ENCODE results near the gene PLA2G2E.

Gene PLA2G2E

DNA sequence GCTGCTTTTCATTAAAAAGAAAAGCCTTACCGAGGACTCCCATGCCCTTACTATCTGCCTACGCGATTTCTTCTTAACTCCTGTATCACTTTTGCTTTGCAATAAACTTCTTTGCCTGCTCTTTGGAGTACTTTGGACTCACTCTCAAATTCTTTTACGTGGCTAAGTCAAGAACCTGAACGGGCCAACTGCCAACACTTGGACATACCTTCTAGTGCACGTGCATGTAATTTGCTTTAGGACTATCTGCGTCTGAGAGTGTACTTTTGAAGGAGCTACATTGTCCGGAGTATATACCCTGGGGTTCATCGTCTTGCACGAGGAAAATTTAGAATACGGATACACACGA is 44.8 kb downstream of the PLA2G2E start:
- H4K12ac ChIP-seq (ENCODE audit: low read depth, low read length): no peak overlapping the region
- no peak overlapping the region for H3K4ac ChIP-seq (ENCODE audit: low read depth, low read length)
- peaks cover 10% of the 10 kb centered on the region for H3K79me2 ChIP-seq (ENCODE audit: control insufficient read depth, insufficient read depth, low read length, poor library complexity)
- H2BK5ac ChIP-seq (ENCODE audit: low read depth, low read length, poor library complexity): no peak overlapping the region
- H3K9ac ChIP-seq (ENCODE audit: low read length): no peak overlapping the region
- H2AK5ac ChIP-seq (ENCODE audit: low read length): no peak overlapping the region
- no peaks in the 10 kb centered on the region for H3K9me3 ChIP-seq (ENCODE audit: insufficient read depth, low read depth, low read length)
- no peak overlapping the region for H4K8ac ChIP-seq (ENCODE audit: low read depth, low read length)
- no CpG with 5 or more reads among the region's 12 CpGs for WGBS (ENCODE audit: extremely low coverage, insufficient coverage, insufficient read length)
- DNase-seq: peak in 1 of 2 donors; percentile 8
- H2AFZ ChIP-seq (ENCODE audit: insufficient read depth, low read length, poor library complexity): no peak overlapping the region
- no peak overlapping the region for H3K4me3 ChIP-seq (ENCODE audit: low read depth, low read length)
- H3K27ac ChIP-seq (ENCODE audit: low read depth, low read length): no peak overlapping the region
- H3K18ac ChIP-seq (ENCODE audit: low read length): no peak overlapping the region
- peaks cover 3 to 6% of the 10 kb centered on the region in 2 experiments for H3K4me1 ChIP-seq (ENCODE audit: control insufficient read depth in 1 of 2, insufficient read depth in 2 of 2, low read length in 2 of 2)
- no peak overlapping the region for H2BK120ac ChIP-seq (ENCODE audit: insufficient read depth, low read length, poor library complexity)
- H3K23ac ChIP-seq (ENCODE audit: low read length): no peak overlapping the region
- H3K4me2 ChIP-seq (ENCODE audit: low read length): no peak overlapping the region
- no peaks in the 10 kb centered on the region for H3K36me3 ChIP-seq (ENCODE audit: control insufficient read depth in 1 of 2, insufficient read depth in 2 of 2, low read length in 2 of 2)
- H3K14ac ChIP-seq (ENCODE audit: low read length): no peak overlapping the region
- no peak overlapping the region for H4K91ac ChIP-seq (ENCODE audit: low read depth, low read length)
- no peaks in the 10 kb centered on the region for H3K27me3 ChIP-seq (ENCODE audit: insufficient read depth, low read length)
- H2BK12ac ChIP-seq (ENCODE audit: low read length): no peak overlapping the region
- peaks cover 8% of the 10 kb centered on the region for H3K79me1 ChIP-seq (ENCODE audit: low read length)

DNA sequence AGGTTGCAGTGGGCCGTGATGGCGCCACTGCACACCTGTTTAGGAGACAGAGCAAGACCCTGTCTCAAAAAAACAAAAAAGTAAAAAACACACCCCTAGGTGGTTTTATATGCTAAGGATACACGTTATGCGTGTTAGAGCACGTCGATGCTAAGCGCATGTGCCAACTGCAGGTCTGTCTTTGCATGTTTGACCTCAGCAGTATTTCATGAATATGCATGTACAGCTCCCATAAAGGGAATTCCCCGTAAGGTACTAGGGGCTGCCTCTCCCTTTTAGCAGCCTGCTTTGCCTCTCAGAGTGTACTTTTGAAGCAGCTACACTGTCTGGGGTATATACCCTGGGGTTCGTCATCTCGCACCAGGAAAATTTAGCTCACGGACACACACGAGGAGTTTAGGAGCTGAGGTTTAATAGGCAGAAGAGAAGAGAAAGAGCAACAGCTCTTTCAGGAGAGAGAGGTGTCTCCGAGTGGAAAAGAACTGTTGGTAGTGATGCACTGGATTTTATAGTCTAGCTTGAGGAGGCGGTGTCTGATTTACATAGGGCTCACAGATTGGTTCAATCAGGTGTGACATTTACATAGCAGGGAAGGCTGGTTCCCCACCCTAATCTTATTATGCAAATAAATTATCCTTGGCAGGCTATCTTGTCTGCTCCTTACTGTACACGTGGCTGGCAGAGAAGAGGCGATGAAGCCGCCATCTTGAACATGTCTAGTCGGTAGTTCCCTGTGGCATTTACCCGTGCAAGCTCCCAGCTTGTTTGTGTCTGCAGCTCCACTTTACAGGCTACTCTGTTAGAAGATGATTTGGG is 45.4 kb downstream of the PLA2G2E start:
- Histone ChIP-seq H3K4me2 (ENCODE audit: low read length) (no peak overlapping the region), H3K36me3 (ENCODE audit: control insufficient read depth in 1 of 2, insufficient read depth in 2 of 2, low read length in 2 of 2) (no peaks in the 10 kb centered on the region), H2BK12ac (ENCODE audit: low read length) (no peak overlapping the region), H3K4me1 (ENCODE audit: control insufficient read depth in 1 of 2, insufficient read depth in 2 of 2, low read length in 2 of 2) (peaks cover 0 to under 1% of the 10 kb centered on the region in 2 experiments), H3K79me2 (ENCODE audit: control insufficient read depth, insufficient read depth, low read length, poor library complexity) (peaks cover 7% of the 10 kb centered on the region), H3K9me3 (ENCODE audit: insufficient read depth, low read depth, low read length) (no peaks in the 10 kb centered on the region), H3K27me3 (ENCODE audit: insufficient read depth, low read length) (no peaks in the 10 kb centered on the region), H2BK5ac (ENCODE audit: low read depth, low read length, poor library complexity) (no peak overlapping the region), H4K12ac (ENCODE audit: low read depth, low read length) (no peak overlapping the region), H3K23ac (ENCODE audit: low read length) (no peak overlapping the region), H3K18ac (ENCODE audit: low read length) (no peak overlapping the region), H4K8ac (ENCODE audit: low read depth, low read length) (no peak overlapping the region), H3K27ac (ENCODE audit: low read depth, low read length) (no peak overlapping the region), H3K9ac (ENCODE audit: low read length) (no peak overlapping the region), H3K79me1 (ENCODE audit: low read length) (peaks cover 9% of the 10 kb centered on the region), H2AFZ (ENCODE audit: insufficient read depth, low read length, poor library complexity) (no peak overlapping the region), H4K91ac (ENCODE audit: low read depth, low read length) (no peak overlapping the region), H2BK120ac (ENCODE audit: insufficient read depth, low read length, poor library complexity) (no peak overlapping the region), H3K4ac (ENCODE audit: low read depth, low read length) (no peak overlapping the region), H2AK5ac (ENCODE audit: low read length) (no peak overlapping the region), H3K14ac (ENCODE audit: low read length) (no peak overlapping the region), H3K4me3 (ENCODE audit: low read depth, low read length) (no peak overlapping the region)
- WGBS (ENCODE audit: extremely low coverage, insufficient coverage, insufficient read length): no CpG with 5 or more reads among the region's 19 CpGs
- peak in 1 of 2 donors; percentile 52 for DNase-seq

DNA sequence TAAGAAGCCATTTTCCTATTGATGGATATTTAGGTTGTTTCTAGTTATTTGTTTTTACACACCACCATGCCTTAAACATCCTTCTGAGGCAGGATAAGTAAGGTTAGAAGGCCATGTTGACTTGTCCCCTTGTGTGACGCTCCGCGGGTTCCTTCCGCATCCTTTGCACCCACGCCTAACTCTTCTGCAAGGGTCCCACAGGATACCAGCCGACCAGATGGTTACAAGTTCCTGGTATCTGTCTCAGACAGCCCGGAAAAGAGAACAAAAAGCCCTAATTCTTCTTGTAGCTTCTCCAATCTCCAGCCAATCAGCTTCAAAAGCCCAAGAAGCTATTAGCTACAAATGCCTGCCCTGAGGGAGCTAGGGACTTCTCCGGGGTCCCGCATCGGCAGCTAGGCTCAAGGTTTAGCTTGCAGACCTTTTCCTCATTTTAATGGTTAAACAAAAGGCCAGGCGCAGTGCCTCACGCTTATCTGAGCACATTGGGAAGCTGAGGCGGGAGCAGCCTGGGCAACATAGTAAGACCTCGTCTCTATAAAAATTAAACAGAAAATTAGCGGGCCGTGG is 46.2 kb downstream of the PLA2G2E start:
- Histone ChIP-seq H4K8ac (ENCODE audit: low read depth, low read length) (no peak overlapping the region), H2BK12ac (ENCODE audit: low read length) (no peak overlapping the region), H3K27ac (ENCODE audit: low read depth, low read length) (no peak overlapping the region), H3K9ac (ENCODE audit: low read length) (no peak overlapping the region), H3K27me3 (ENCODE audit: insufficient read depth, low read length) (no peaks in the 10 kb centered on the region), H3K4ac (ENCODE audit: low read depth, low read length) (no peak overlapping the region), H3K14ac (ENCODE audit: low read length) (no peak overlapping the region), H3K79me1 (ENCODE audit: low read length) (peaks cover 3% of the 10 kb centered on the region), H3K79me2 (ENCODE audit: control insufficient read depth, insufficient read depth, low read length, poor library complexity) (peaks cover under 1% of the 10 kb centered on the region), H4K91ac (ENCODE audit: low read depth, low read length) (no peak overlapping the region), H3K18ac (ENCODE audit: low read length) (no peak overlapping the region), H2BK5ac (ENCODE audit: low read depth, low read length, poor library complexity) (no peak overlapping the region), H2AK5ac (ENCODE audit: low read length) (no peak overlapping the region), H3K36me3 (ENCODE audit: control insufficient read depth in 1 of 2, insufficient read depth in 2 of 2, low read length in 2 of 2) (no peaks in the 10 kb centered on the region), H3K4me3 (ENCODE audit: low read depth, low read length) (no peak overlapping the region), H3K4me2 (ENCODE audit: low read length) (no peak overlapping the region), H3K23ac (ENCODE audit: low read length) (no peak overlapping the region), H2BK120ac (ENCODE audit: insufficient read depth, low read length, poor library complexity) (no peak overlapping the region), H3K9me3 (ENCODE audit: insufficient read depth, low read depth, low read length) (no peaks in the 10 kb centered on the region), H2AFZ (ENCODE audit: insufficient read depth, low read length, poor library complexity) (no peak overlapping the region), H3K4me1 (ENCODE audit: control insufficient read depth in 1 of 2, insufficient read depth in 2 of 2, low read length in 2 of 2) (no peaks in the 10 kb centered on the region), H4K12ac (ENCODE audit: low read depth, low read length) (no peak overlapping the region)
- no CpG with 5 or more reads among the region's 16 CpGs for WGBS (ENCODE audit: extremely low coverage, insufficient coverage, insufficient read length)
- peak; percentile 59 to 80 for DNase-seq

DNA sequence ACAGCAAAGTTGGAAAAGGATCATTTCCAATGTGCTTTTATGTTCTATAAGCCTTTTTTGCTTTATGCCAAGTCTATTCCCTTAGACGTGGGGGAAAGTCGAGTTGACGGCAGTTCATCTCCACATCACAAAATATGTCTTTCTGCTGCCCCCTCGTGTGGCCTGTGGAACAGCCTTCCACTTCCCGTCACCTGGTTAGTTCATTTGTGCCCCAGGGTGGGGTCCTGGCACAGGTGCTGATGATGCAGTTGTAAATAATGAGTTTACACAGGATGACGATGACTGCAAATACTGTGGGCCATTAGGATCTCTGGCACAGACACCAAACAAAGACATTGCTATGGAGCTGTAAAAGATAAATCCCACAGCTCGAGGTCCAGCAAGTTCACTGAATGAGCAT is 51.2 kb downstream of the PLA2G2E start:
- Histone ChIP-seq H3K27me3 (ENCODE audit: insufficient read depth, low read length) (no peaks in the 10 kb centered on the region), H4K8ac (ENCODE audit: low read depth, low read length) (no peak overlapping the region), H3K18ac (ENCODE audit: low read length) (no peak overlapping the region), H2BK120ac (ENCODE audit: insufficient read depth, low read length, poor library complexity) (no peak overlapping the region), H3K36me3 (ENCODE audit: control insufficient read depth in 1 of 2, insufficient read depth in 2 of 2, low read length in 2 of 2) (no peaks in the 10 kb centered on the region), H3K4me2 (ENCODE audit: low read length) (no peak overlapping the region), H3K9ac (ENCODE audit: low read length) (no peak overlapping the region), H3K4me3 (ENCODE audit: low read depth, low read length) (no peak overlapping the region), H4K91ac (ENCODE audit: low read depth, low read length) (no peak overlapping the region), H3K4me1 (ENCODE audit: control insufficient read depth in 1 of 2, insufficient read depth in 2 of 2, low read length in 2 of 2) (peaks cover 0 to 3% of the 10 kb centered on the region in 2 experiments), H3K79me2 (ENCODE audit: control insufficient read depth, insufficient read depth, low read length, poor library complexity) (no peaks in the 10 kb centered on the region), H2BK5ac (ENCODE audit: low read depth, low read length, poor library complexity) (no peak overlapping the region), H2AK5ac (ENCODE audit: low read length) (no peak overlapping the region), H3K79me1 (ENCODE audit: low read length) (peaks cover 6% of the 10 kb centered on the region), H4K12ac (ENCODE audit: low read depth, low read length) (no peak overlapping the region), H3K23ac (ENCODE audit: low read length) (no peak overlapping the region), H3K14ac (ENCODE audit: low read length) (no peak overlapping the region), H3K4ac (ENCODE audit: low read depth, low read length) (no peak overlapping the region), H3K9me3 (ENCODE audit: insufficient read depth, low read depth, low read length) (no peaks in the 10 kb centered on the region), H3K27ac (ENCODE audit: low read depth, low read length) (no peak overlapping the region), H2BK12ac (ENCODE audit: low read length) (no peak overlapping the region), H2AFZ (ENCODE audit: insufficient read depth, low read length, poor library complexity) (no peak overlapping the region)
- peak in 1 of 2 donors; percentile 43 for DNase-seq
- no CpG with 5 or more reads among the region's 7 CpGs for WGBS (ENCODE audit: extremely low coverage, insufficient coverage, insufficient read length)
